ENCODE results near the gene MED29.

Gene MED29

DNA sequence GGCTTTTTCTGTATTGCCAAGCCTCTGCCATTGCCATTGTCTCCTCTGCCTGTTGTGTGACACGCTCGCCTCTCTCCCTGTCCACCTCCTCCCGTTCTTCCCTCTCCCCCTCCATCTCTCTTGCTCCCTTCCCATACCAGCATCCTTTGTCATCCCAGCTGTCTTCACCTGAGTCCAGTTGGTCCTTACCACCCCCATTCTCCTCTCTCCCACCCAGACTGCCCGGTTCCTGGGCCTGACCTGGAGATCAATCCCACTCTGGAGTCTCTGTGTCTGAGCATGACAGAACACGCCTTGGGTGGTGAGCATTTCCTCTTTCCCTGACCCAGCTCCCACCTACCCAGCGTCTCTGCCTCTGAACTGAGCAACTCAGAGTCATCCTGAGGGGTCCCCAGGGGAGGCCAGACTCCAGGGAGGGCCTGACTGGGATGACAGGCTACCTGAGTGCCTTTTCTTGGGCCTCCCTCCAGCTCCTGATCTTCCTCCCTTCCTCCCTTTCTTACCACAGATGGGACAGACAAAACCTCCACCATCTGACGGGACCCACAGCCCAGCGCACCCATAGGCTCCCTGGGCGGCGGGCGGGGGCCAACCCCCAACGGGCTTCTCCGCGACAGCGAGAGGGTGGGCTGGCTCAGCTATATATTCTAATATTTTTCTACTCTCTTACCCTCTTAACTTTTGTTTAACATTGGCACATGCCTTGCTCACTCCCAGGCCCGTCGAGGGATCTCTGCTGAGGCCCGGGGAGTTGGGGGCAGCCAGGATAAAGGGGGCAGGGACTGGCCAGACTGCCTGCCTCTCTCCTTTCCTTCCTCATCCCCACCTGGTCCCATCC lies 8.0 kb upstream of the MED29 start:
- Histone ChIP-seq H2AFZ (ENCODE audit: low read length, unreplicated experiment) (no peak overlapping the region), H3K36me3 (ENCODE audit: insufficient read depth, low read length) (peaks cover 3% of the 10 kb centered on the region; the same call in 1 of the 2 replicates), H3K27me3 (ENCODE audit: insufficient read depth, low read length) (no peaks in the 10 kb centered on the region), H3K4me3 (ENCODE audit: low read depth, low read length) (no peak overlapping the region), H3K27ac (ENCODE audit: low read depth, low read length) (no peak overlapping the region), H3K4me1 (ENCODE audit: control insufficient read depth, insufficient read depth, low read length, unreplicated experiment) (peaks cover 16% of the 10 kb centered on the region), H3K79me2 (ENCODE audit: control insufficient read depth, insufficient read depth, low read length, unreplicated experiment) (no peaks in the 10 kb centered on the region)

GRCh38 chr19:39384839-39385568 lies 6.2 kb upstream of the MED29 start:
- Histone ChIP-seq H2AFZ (ENCODE audit: low read length, unreplicated experiment) (no peak overlapping the region), H3K27ac (ENCODE audit: low read depth, low read length) (no peak overlapping the region), H3K4me3 (ENCODE audit: low read depth, low read length) (no peak overlapping the region), H3K27me3 (ENCODE audit: insufficient read depth, low read length) (no peaks in the 10 kb centered on the region), H3K4me1 (ENCODE audit: control insufficient read depth, insufficient read depth, low read length, unreplicated experiment) (peaks cover 20% of the 10 kb centered on the region), H3K79me2 (ENCODE audit: control insufficient read depth, insufficient read depth, low read length, unreplicated experiment) (peaks cover 3% of the 10 kb centered on the region), H3K36me3 (ENCODE audit: insufficient read depth, low read length) (peaks cover 3% of the 10 kb centered on the region; the same call in 1 of the 2 replicates)

DNA sequence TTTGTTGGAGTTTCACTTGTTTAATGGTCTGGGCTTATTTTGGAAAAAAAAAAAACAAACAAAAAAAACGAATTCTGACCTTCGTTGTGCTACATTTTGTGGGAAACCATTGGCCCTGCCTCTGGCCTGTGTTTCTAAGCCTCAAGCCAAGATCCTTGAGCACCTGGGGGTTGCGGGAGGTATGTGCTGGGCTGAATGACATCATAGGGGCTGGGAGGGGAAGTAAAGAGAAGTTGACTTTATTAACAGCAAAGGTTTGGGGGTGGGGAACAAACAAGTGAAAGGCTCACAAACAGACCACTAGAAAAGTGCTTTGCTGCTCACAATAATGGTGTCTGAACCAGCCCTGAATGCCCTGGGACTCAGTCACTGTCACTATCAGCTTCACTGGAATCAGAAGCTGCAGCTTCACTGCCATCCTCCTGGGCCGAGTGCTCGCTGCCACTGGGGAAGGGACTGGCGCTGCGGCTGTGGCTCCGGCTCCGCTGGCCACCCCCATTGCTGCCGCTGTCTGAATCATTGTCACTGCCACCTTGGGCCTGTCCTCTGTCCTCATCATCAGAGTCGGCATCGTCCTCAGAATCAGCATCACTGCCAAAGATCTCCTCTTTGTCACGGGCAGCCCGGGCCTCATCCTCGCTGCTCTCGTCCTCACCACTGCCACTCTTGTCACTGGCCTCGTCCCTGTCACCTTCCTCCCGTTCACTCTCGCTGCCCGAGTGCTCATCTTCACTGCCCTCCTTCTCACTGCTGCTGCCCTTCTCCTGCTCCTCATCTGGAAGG lies 5.4 kb upstream of the MED29 start:
- peaks cover 3% of the 10 kb centered on the region; the same call in 1 of the 2 replicates for H3K36me3 ChIP-seq (ENCODE audit: insufficient read depth, low read length)

DNA sequence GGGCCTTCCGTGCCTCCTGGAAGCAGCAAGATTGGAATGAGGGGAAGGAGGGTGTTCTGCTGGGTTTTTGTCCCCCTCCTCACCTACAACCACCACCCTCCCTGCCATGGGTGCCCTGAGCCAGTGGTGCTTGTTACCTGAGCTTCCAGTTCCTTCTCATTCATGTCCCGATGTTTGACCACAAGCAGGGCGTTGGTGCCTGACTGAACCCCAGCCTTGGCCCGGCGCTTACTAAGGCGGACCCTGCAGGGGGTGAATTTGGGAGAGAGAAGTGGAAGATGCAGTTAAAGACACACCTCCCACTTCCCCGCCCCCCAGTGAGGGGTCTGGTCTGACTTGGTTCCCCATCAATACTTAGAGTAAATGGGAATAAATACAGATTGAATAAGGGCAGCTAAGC lies 4.6 kb upstream of the MED29 start:
- Histone ChIP-seq H3K27ac (ENCODE audit: low read depth, low read length) (no peak overlapping the region), H3K4me3 (ENCODE audit: low read depth, low read length) (no peak overlapping the region), H3K79me2 (ENCODE audit: control insufficient read depth, insufficient read depth, low read length, unreplicated experiment) (peaks cover 10% of the 10 kb centered on the region), H3K27me3 (ENCODE audit: insufficient read depth, low read length) (no peaks in the 10 kb centered on the region), H3K36me3 (ENCODE audit: insufficient read depth, low read length) (peaks cover 3% of the 10 kb centered on the region; the same call in 1 of the 2 replicates), H2AFZ (ENCODE audit: low read length, unreplicated experiment) (no peak overlapping the region), H3K4me1 (ENCODE audit: control insufficient read depth, insufficient read depth, low read length, unreplicated experiment) (peaks cover 14% of the 10 kb centered on the region)

More for the DNA sequence above, 5.4 kb upstream of the MED29 start:
- Histone ChIP-seq H3K79me2 (ENCODE audit: control insufficient read depth, insufficient read depth, low read length, unreplicated experiment) (peaks cover 10% of the 10 kb centered on the region), H2AFZ (ENCODE audit: low read length, unreplicated experiment) (no peak overlapping the region), H3K4me3 (ENCODE audit: low read depth, low read length) (no peak overlapping the region), H3K27me3 (ENCODE audit: insufficient read depth, low read length) (no peaks in the 10 kb centered on the region), H3K27ac (ENCODE audit: low read depth, low read length) (no peak overlapping the region), H3K4me1 (ENCODE audit: control insufficient read depth, insufficient read depth, low read length, unreplicated experiment) (peaks cover 21% of the 10 kb centered on the region)

DNA sequence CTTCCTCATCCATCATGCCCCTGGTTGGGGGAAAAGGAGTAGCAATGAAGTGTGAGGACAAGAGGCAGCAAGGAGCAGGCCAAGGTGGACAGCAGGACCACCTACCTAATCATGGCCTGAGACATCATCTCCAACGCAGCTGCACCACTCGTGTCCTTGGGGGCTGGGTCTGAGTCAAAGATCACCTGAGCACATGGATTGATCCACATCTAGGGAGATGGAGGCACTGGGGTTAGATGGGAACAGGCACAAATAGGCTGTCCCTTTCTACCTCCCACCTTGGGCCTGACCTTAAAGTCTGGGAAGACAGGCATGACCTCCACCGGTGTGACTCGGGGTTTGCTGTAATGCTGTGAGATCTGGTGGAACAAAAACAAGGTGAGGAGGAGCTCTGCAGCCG lies 2.5 kb upstream of the MED29 start:
- Histone ChIP-seq H3K27me3 (ENCODE audit: insufficient read depth, low read length) (no peaks in the 10 kb centered on the region), H3K4me3 (ENCODE audit: low read depth, low read length) (no peak overlapping the region), H2AFZ (ENCODE audit: low read length, unreplicated experiment) (no peak overlapping the region), H3K79me2 (ENCODE audit: control insufficient read depth, insufficient read depth, low read length, unreplicated experiment) (peaks cover 15% of the 10 kb centered on the region), H3K36me3 (ENCODE audit: insufficient read depth, low read length) (peaks cover 3% of the 10 kb centered on the region; the same call in 1 of the 2 replicates), H3K4me1 (ENCODE audit: control insufficient read depth, insufficient read depth, low read length, unreplicated experiment) (peaks cover 5% of the 10 kb centered on the region), H3K27ac (ENCODE audit: low read depth, low read length) (no peak overlapping the region)

GRCh38 chr19:39389631-39390414 lies 1.4 kb upstream of the MED29 start:
- Histone ChIP-seq H2AFZ (ENCODE audit: low read length, unreplicated experiment) (no peak overlapping the region), H3K79me2 (ENCODE audit: control insufficient read depth, insufficient read depth, low read length, unreplicated experiment) (peaks cover 15% of the 10 kb centered on the region), H3K27me3 (ENCODE audit: insufficient read depth, low read length) (no peaks in the 10 kb centered on the region), H3K4me3 (ENCODE audit: low read depth, low read length) (peak overlapping the region; percentile 99), H3K27ac (ENCODE audit: low read depth, low read length) (no peak overlapping the region), H3K36me3 (ENCODE audit: insufficient read depth, low read length) (peaks cover 3% of the 10 kb centered on the region; the same call in 1 of the 2 replicates), H3K4me1 (ENCODE audit: control insufficient read depth, insufficient read depth, low read length, unreplicated experiment) (peaks cover 5% of the 10 kb centered on the region)

DNA sequence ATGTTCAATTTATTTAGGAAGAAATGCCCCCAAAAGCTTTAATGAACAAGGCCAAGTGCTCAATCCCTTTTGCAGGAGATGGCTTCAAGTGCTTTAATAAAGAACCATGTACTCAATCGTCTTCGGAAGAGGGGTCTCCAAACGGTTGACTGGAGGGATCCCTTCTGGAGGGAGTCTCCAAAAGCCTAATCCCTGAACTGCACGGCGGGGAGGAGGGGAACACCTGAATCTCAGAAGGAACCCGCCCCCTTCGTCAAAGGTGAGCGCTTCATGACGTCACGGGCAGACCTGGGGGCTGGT lies 777 bp upstream of the MED29 start:
- Histone ChIP-seq H3K79me2 (ENCODE audit: control insufficient read depth, insufficient read depth, low read length, unreplicated experiment) (peaks cover 15% of the 10 kb centered on the region), H2AFZ (ENCODE audit: low read length, unreplicated experiment) (peak overlapping the region; percentile 64), H3K27me3 (ENCODE audit: insufficient read depth, low read length) (no peaks in the 10 kb centered on the region), H3K4me3 (ENCODE audit: low read depth, low read length) (peak overlapping the region; percentile 99), H3K27ac (ENCODE audit: low read depth, low read length) (peak overlapping the region; percentile 81), H3K36me3 (ENCODE audit: insufficient read depth, low read length) (peaks cover 3% of the 10 kb centered on the region; the same call in 1 of the 2 replicates), H3K4me1 (ENCODE audit: control insufficient read depth, insufficient read depth, low read length, unreplicated experiment) (peaks cover 5% of the 10 kb centered on the region)

- peak overlapping the region; percentile 99 for H3K27ac ChIP-seq (ENCODE audit: low read depth, low read length)
- no peak overlapping the region for H2AFZ ChIP-seq (ENCODE audit: low read length, unreplicated experiment)
- no peak overlapping the region for H3K4me3 ChIP-seq (ENCODE audit: low read depth, low read length)
- H3K27me3 ChIP-seq (ENCODE audit: insufficient read depth, low read length) = no peaks in the 10 kb centered on the region
- peaks cover 32% of the 10 kb centered on the region for H3K4me1 ChIP-seq (ENCODE audit: control insufficient read depth, insufficient read depth, low read length, unreplicated experiment)
- H3K79me2 ChIP-seq (ENCODE audit: control insufficient read depth, insufficient read depth, low read length, unreplicated experiment) = no peaks in the 10 kb centered on the region
- H3K36me3 ChIP-seq (ENCODE audit: insufficient read depth, low read length) = no peaks in the 10 kb centered on the region
Measured at GRCh38 chr19:39397360-39398296, 6.5 kb downstream of the MED29 start.

GRCh38 chr19:39398297-39398864 lies 7.2 kb downstream of the MED29 start:
- no peaks in the 10 kb centered on the region for H3K79me2 ChIP-seq (ENCODE audit: control insufficient read depth, insufficient read depth, low read length, unreplicated experiment)
- H3K4me1 ChIP-seq (ENCODE audit: control insufficient read depth, insufficient read depth, low read length, unreplicated experiment) = peaks cover 39% of the 10 kb centered on the region
- H2AFZ ChIP-seq (ENCODE audit: low read length, unreplicated experiment) = no peak overlapping the region
- no peaks in the 10 kb centered on the region for H3K36me3 ChIP-seq (ENCODE audit: insufficient read depth, low read length)
- no peak overlapping the region for H3K4me3 ChIP-seq (ENCODE audit: low read depth, low read length)
- peak overlapping the region; percentile 99 for H3K27ac ChIP-seq (ENCODE audit: low read depth, low read length)
- no peaks in the 10 kb centered on the region for H3K27me3 ChIP-seq (ENCODE audit: insufficient read depth, low read length)

All from ACC112 (cell line).